Measurements from ENCODE around the gene CNR2.
A peak's percentile ranks its signal among the peaks of the same experiment; 100 is the strongest.
"Not testable (repeated sequence)": the region's sequence is repeated elsewhere in the genome, so short reads cannot be mapped to it uniquely, and the experiment has no call there.

Gene CNR2

DNA sequence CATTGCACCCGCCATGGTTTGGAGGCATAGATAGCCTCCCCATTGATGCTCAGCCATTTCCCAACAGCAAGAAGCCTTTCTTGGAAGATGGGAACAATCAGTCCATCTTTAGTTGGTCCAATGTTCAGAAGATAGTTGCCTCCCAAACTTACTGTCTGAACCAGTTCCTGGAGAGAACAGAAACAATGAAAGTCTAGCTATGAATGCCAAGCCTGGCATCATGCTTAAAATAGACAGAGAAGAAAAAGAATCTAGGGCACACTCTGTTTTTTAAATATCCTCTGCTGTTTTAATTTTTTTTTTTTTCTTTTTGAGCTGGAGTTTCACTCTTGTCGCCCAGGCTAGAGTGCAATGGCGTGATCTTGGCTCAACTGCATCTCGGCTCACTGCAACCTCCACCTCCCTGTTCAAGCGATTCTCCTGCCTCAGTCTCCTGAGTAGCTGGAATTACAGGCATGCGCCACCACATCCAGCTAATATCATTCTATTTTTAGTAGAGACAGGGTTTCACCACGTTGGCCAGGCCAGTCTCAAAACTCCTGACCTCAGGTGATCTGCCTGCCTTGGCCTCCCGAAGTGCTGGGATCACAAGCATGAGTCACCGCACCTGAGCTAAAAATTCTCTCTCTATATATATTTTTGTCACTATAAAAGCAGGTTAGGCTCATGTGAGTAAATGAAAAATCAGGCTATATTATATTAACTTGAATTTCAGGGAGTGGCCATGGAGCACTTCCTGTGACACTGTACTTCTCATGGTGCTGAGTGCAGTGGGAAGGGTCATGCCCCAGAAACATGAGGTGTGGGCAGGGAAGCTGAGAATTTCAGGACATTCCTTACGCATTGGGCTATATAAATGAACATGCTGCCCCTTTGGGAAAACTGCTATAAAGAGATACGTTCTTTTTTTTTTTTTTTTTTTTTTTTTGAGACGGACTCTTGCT is 64.2 kb downstream of the CNR2 start:
- no peaks in the 10 kb centered on the region for H4K20me1 ChIP-seq
- H3K27me3 ChIP-seq: no peaks in the 10 kb centered on the region
- H3K27ac ChIP-seq: no peak overlapping the region
- peaks cover 60% of the 10 kb centered on the region for H3K36me3 ChIP-seq
- no peaks in the 10 kb centered on the region for H3K4me1 ChIP-seq
- no peak overlapping the region for H3K4me2 ChIP-seq
- no peak overlapping the region for H3K9ac ChIP-seq
- H3K4me3 ChIP-seq: no peak overlapping the region
- no peak for TF ChIP-seq Cebpa-rat (IDR thresholded peaks at IDR 0.05)
- peaks cover 12% of the 10 kb centered on the region; the same call in 1 of the 2 replicates for H3K9me3 ChIP-seq

DNA sequence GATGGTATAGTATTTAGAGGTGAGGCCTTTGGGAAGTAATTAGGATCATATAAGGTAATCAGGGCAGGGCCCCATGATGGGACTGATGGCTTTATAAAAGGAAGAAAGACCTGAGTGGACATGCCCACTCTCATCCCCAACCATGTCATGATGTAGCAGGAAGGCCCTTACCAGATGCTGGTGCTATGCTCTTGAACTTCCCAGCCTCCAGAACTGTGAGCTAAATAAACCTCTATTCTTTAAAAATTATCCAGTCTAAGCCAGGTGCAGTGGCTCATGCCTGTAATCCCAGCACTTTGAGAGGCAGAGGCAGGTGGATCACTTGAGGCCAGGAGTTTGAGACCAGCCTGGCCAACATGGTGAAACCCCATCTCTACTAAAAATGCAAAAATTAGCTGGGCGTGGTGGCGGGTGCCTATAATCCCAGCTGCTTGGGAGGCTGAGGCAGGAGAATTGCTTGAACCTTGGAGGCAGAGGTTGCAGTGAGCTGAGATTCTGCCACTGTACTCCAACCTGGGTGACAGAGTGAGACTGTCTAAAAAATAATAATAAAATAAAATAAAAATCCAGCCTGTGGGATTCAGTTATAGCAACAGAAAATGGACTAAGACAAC is 65.6 kb downstream of the CNR2 start:
- not testable (repeated sequence) for H3K27ac ChIP-seq, H3K4me2 ChIP-seq, H3K4me3 ChIP-seq, H3K27me3 ChIP-seq, H3K4me1 ChIP-seq, H4K20me1 ChIP-seq, H3K9ac ChIP-seq
- Histone ChIP-seq H3K9me3 (peaks cover 12% of the 10 kb centered on the region; the same call in 1 of the 2 replicates), H3K36me3 (peaks cover 60% of the 10 kb centered on the region)

DNA sequence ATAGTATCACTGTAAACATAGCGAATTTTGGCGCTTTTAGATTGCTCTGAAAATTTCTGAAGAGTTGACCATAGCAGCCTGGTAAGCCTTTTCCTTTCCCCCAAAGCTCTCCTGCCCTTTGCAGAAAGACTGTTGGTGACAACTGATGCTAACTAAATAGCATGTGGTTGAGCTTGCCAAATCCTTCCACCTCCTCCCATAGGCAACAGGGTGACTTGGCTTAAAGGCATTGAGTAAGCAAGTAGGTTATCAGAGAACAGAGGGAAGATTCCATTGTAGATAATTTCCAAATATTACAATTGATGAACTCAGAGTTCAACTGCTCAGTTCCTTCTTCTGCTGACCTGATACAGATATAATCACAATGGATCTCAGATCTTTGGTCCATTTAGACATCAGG is 68.0 kb downstream of the CNR2 start:
- Histone ChIP-seq H4K20me1 (no peaks in the 10 kb centered on the region), H3K9me3 (peaks cover 12% of the 10 kb centered on the region; the same call in 1 of the 2 replicates), H3K4me1 (no peaks in the 10 kb centered on the region), H3K36me3 (peaks cover 49% of the 10 kb centered on the region), H3K4me3 (no peak overlapping the region), H3K27ac (no peak overlapping the region), H3K9ac (no peak overlapping the region), H3K27me3 (no peaks in the 10 kb centered on the region), H3K4me2 (no peak overlapping the region)
- TF ChIP-seq Cebpa-rat (IDR thresholded peaks at IDR 0.05): no peak

DNA sequence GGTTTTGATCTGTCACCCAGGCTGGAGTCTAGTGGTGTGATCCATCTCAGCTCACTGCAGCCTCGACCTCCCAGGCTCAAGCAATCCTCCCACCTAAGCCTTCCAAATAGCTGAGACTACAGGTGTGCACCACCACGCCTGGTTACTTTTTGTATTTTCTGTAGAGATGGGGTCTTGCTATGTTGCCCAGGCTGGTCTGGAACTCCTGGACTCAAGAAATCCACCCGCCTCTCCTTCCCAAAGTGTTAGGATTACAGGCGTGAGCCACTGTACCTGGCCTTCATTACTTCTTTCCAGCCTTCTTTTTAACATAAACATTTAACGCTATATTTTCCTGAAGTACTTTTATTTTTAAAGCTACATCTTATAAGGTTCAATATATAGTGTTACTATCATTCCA is 69.5 kb downstream of the CNR2 start:
- H3K4me1 ChIP-seq: 0 out of 2 replicates have a peak, but pooled peaks cover 4% of the 10 kb centered on the region
- no peak for TF ChIP-seq Cebpa-rat (IDR thresholded peaks at IDR 0.05)
- H3K27me3 ChIP-seq: no peaks in the 10 kb centered on the region
- H3K9ac ChIP-seq: no peak overlapping the region
- H3K4me3 ChIP-seq: no peak overlapping the region
- peaks cover 42% of the 10 kb centered on the region for H3K36me3 ChIP-seq
- no peak overlapping the region for H3K27ac ChIP-seq
- H3K9me3 ChIP-seq: peaks cover 12% of the 10 kb centered on the region; the same call in 1 of the 2 replicates
- H4K20me1 ChIP-seq: no peaks in the 10 kb centered on the region
- H3K4me2 ChIP-seq: no peak overlapping the region

DNA sequence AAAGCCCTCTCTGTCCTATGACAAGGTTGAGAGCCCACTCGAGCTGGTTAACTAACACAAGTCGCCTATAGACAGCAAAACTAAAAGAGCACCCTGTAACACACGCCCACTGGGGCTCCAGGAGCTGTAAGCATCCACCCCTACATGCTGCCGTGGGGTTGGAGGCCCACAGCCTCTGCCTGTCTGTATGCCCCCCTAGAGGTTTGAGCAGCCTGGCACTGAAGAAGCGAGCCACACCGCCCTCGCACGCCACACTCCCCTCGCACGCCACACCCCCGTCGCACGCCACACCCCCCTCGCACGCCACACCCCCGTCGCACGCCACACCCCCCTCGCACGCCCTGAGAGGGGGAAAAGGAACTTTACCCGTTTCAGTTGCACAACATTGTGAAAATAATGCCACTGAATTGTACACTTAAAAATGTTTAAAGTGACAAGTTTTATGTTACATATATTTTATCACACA is 74.7 kb downstream of the CNR2 start:
- TF ChIP-seq Cebpa-rat (IDR thresholded peaks at IDR 0.05): no peak
- H3K36me3 ChIP-seq: no peaks in the 10 kb centered on the region
- peak overlapping the region; percentile 66 for H3K4me2 ChIP-seq
- H3K27me3 ChIP-seq: no peaks in the 10 kb centered on the region
- no peaks in the 10 kb centered on the region for H3K9me3 ChIP-seq
- H3K27ac ChIP-seq: no peak overlapping the region
- H3K9ac ChIP-seq: no peak overlapping the region
- H3K4me3 ChIP-seq: peak overlapping the region; percentile 26; the same call in 1 of the 2 replicates
- H3K4me1 ChIP-seq: peaks cover 12% of the 10 kb centered on the region
- no peaks in the 10 kb centered on the region for H4K20me1 ChIP-seq

DNA sequence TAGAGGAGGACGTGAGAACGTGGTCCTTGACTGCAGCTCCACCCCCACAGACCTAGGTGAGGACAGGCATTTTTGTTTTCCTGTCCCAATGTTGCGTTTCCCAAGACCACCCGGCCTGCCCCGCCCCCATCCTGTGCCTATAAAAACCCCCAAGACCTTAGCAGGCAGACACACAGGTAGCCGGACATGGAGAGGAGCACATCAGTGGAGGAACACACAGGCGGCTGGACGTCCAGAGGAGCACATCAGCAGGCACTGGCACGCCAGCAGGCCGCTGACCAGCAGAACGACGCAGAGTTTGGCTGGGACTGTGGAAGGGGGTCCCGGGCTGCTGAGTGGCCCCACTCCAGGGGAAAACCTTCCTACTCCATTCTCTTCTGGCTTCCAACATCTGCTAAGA is 75.3 kb downstream of the CNR2 start:
- Histone ChIP-seq H3K9ac (no peak overlapping the region), H3K9me3 (no peaks in the 10 kb centered on the region), H3K4me3 (no peak overlapping the region), H3K27ac (no peak overlapping the region), H3K36me3 (no peaks in the 10 kb centered on the region), H4K20me1 (no peaks in the 10 kb centered on the region), H3K27me3 (no peaks in the 10 kb centered on the region), H3K4me1 (peaks cover 12% of the 10 kb centered on the region), H3K4me2 (peak overlapping the region; percentile 66)
- no peak for TF ChIP-seq Cebpa-rat (IDR thresholded peaks at IDR 0.05)

DNA sequence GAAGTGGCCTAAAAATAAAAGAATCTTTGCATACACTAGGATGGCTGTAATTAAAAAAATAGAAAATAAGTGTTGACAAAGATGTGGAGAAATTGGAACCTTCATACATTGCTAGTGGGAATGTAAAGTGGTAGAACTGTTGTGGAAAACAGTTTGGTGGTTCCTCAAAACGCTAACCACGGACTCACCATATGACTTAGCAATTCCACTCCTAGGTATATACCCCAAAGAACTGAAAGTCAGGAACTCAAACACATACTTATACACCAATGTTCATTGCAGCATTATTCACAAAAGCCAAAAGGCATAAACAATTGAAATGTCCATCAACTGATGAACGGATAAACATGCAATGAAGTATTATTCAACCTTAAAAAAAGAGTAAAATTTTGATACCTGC is 77.1 kb downstream of the CNR2 start:
- Histone ChIP-seq H3K9ac (no peak overlapping the region), H3K36me3 (no peaks in the 10 kb centered on the region), H3K27me3 (no peaks in the 10 kb centered on the region), H3K4me3 (no peak overlapping the region), H3K4me1 (peaks cover 12% of the 10 kb centered on the region), H3K9me3 (no peaks in the 10 kb centered on the region), H4K20me1 (no peaks in the 10 kb centered on the region), H3K27ac (no peak overlapping the region), H3K4me2 (no peak overlapping the region)
- no peak for TF ChIP-seq Cebpa-rat (IDR thresholded peaks at IDR 0.05)

DNA sequence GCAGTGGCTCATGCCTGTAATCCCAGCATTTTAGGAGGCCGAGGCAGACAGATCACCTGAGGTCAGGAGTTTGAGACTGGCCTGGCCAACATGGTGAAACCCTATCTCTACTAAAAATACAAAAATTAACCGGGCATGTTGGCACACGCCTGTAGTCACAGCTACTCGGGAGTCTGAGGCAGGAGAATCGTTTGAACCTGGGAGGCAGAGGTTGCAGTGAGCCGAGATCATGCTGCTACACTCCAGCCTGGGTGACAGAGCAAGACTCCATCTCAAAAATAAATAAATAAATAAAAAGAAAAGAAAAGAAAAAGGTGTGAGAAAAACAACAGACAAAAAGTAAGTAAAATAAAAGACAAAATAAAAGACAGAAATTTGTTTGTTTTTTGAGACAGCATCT is 79.0 kb downstream of the CNR2 start:
- H4K20me1 ChIP-seq, H3K27ac ChIP-seq, H3K4me3 ChIP-seq, H3K36me3 ChIP-seq, H3K4me2 ChIP-seq, H3K9me3 ChIP-seq, H3K9ac ChIP-seq, H3K27me3 ChIP-seq: not testable (repeated sequence)
- peaks cover 12% of the 10 kb centered on the region for H3K4me1 ChIP-seq

DNA sequence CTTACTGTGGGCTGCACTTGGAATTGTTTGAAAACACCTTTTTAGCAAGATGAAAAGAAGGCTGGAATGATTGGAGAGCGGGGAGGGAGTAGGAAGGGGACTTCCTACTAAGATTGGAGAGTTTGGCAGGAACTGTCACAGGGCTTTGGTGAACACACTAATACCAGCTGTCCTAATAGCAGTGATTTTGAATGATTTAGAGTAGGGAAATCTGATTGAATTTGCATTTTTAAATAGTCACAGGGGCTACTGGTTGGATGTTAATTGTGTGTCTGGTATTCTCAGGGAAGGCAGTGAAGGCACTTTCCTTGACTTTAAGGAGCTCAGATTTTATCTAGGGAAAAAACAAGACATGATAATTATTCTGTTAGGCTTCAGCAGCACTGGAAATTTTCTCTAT is 85.4 kb downstream of the CNR2 start:
- Histone ChIP-seq H4K20me1 (no peaks in the 10 kb centered on the region), H3K4me3 (no peak overlapping the region), H3K4me2 (no peak overlapping the region), H3K9me3 (no peaks in the 10 kb centered on the region), H3K9ac (no peak overlapping the region), H3K27ac (no peak overlapping the region), H3K4me1 (peaks cover 25% of the 10 kb centered on the region), H3K36me3 (no peaks in the 10 kb centered on the region), H3K27me3 (no peaks in the 10 kb centered on the region)
- no peak for TF ChIP-seq Cebpa-rat (IDR thresholded peaks at IDR 0.05)

DNA sequence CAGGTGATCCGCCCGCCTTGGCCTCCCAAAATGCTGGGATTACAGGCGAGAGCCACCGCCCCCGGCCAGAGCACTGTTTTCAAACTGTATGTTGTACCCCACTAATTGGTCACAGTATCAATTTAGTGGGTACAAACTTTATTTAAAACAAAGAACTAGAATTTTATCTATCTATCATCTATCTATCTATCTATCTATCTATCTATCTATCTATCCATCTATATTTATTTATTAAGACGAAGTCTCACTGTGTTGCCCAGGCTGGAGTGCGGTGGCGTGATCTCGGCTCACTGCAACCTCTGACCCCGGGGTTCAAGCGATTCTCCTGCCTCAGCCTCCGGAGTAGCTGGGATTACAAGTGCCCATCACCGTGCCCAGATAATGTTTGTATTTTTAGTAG is 86.6 kb downstream of the CNR2 start:
- H3K36me3 ChIP-seq, H3K4me3 ChIP-seq, H3K27ac ChIP-seq, H3K9ac ChIP-seq, H3K4me2 ChIP-seq, H3K27me3 ChIP-seq, H4K20me1 ChIP-seq, H3K9me3 ChIP-seq: not testable (repeated sequence)
- H3K4me1 ChIP-seq: peaks cover 25% of the 10 kb centered on the region

Data from BLaER1 (cell line).